HG03457 (cell line): Measurements from ENCODE around the gene SETBP1.
"Not testable (repeated sequence)": the region's sequence is repeated elsewhere in the genome, so short reads cannot be mapped to it uniquely, and the experiment has no call there.

Experiments
- ATAC-seq: cut with Tn5 transposase; IDR thresholded peaks from one replicate; pipeline ENCODE4 v1.9.1; 2021; ENCODE audit warnings: moderate number of reproducible peaks; ENCODE audit not compliant: unreplicated experiment

SETBP1 gene

DNA sequence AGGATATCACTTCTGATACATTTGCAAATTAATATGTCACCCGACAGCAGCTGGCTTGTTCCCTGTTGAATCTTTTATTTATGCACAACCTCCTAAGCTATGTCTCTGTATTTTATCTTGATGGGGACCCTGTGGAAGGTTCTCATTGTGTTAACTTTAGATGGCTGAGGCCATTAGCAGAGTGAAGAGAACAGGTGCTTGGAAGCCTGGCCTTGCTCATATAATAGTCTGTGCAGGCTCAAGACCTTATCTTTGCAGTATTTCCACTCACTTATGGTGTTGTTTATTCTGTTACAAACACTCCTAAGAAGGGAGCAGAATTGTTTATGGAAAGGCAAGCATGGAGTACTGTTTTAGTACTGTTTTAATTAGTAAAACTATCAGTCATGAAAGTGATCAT is 107.6 kb downstream of the SETBP1 start:
- no peak for ATAC-seq

DNA sequence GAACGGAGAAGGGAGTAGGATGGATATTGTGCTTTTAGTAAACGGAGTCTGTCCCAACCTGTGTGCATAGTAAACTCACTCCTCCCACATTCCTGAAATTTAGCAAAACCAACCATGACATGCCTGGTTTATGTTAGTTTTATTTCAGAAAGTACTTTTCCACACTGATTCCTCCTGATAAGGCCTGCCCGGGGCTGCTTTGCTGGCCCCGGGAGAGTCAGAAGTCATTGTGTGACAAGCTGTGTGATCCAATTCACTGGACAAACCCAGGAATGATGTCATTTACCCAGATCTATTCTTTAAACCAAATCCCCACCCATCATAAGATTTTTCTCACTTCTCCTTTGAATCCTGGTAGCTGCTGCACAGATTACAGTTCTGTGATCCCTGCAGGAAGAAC is 109.0 kb downstream of the SETBP1 start:
- no peak for ATAC-seq

DNA sequence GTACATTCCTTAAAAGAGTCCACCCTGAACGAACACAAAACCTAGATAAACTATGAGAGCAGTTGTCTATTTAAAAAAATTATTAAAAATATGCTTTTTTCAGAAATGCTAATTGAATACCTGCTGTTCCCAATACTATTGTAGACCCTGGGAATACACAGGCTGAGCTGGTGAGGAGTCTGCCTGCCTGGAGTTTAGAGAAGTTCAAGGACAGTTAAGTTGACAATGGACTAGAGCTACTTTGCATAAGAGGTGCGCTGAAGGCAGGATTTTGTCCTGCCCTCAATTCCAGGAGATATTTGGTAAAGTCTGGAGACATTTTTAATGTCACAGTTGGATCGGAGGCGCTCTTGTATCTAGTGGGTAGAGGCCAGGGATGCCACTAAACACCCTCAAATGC is 110.2 kb downstream of the SETBP1 start:
- ATAC-seq, result no peak

DNA sequence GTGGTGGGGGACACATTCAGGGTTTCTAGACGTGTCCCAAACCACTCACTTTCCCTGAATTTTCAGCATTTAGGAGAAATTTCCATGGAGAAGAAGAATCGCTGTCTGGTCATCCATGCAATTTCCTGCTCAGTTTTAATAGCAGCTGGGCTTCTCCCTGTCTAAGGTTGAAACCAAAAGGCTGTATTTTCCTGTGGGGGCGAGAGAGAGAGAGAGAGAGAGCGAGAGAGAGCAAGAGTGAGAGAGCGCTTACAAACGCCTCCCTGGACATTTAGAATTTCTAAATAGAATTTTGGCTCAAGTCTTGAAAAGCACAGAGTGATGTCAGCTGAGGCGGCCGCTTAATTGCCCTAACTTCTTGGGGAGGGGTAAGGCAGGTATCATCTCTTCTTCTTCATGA is 110.8 kb downstream of the SETBP1 start:
- no peak for ATAC-seq

DNA sequence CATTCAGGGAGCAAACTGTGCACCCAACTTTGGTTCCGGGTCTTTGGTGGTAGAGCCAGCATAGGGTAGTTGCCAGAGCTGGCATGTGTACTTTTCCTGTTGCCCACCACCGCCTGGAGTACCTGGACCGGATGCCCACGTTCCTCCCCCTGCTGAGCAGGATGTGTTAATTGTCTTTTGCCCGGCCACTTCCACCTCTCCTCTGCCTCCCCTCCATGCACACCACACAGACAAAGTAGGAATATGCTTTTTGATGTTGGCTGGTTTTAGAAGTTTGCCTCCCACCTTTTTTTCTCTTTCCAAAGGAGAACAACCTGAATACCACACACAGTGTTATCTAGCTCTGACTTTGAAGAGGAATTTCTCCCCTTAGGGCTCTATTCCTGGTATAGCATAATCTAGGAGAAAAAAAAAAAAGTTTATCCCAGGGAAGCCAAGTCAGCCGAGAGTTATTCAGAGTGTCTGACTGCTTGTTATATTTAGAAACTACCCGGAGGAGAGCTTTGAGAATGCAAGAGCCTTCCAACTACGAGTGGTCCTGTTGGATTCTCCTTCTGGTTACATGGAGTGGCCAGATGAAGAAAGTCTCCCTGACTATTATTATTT is 111.9 kb downstream of the SETBP1 start:
- ATAC-seq, result no peak

DNA sequence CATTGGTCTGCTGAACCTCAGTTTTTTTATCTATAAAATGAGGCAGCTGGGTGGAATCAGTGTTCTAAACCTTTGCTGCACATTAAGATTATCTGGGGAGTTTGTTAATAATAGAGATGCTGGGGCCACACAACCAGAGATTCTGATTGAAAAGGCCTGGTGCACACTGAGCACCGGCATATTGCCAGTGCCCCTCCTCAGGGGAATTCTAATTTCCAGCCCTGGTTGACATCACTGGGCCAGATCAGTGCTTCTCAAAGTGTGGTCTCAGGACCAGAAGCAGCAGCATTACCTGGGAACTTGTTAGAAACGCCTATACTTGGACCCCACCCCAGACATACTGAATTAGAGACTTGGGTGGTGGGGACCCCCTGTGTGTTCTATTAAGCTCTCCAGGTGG is 112.5 kb downstream of the SETBP1 start:
- no peak for ATAC-seq

DNA sequence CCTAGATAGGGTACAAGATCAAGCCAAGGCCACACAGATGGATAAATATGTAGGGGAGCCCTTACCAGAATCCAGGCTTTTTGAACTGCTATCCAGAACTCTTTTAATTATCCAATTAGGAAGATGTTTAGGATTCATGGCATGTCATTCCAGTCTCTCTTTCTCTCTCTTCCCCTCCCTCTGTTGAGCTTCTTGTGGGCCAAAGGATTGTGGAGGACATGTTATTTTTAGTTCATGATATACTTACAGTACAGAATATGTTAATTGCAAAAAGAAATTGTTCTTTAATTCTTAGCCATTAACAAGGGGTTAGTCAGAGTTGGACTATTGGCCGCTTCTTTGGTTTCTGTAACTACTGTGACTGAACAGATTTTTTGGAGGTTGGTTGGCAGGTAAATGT is 113.0 kb downstream of the SETBP1 start:
- ATAC-seq, result no peak

DNA sequence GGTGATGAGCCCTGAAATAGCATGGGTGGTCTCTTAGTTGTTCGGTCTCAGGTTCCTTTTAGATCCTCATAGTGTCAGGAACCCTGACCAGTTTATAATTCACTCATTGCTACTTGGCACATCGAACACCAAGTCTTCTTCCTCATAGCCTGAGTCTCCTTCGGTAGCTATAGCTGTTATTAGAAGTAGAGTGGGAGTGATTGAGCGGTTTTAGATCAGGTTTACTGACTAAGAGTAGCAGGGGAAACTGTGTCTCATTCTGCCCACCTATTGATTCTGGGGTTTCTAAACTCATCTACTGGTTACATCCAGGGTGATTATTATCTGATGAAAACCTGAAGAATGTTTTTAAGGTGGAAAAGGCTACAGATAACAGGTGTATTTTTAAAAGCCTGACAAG is 114.6 kb downstream of the SETBP1 start:
- no peak for ATAC-seq

DNA sequence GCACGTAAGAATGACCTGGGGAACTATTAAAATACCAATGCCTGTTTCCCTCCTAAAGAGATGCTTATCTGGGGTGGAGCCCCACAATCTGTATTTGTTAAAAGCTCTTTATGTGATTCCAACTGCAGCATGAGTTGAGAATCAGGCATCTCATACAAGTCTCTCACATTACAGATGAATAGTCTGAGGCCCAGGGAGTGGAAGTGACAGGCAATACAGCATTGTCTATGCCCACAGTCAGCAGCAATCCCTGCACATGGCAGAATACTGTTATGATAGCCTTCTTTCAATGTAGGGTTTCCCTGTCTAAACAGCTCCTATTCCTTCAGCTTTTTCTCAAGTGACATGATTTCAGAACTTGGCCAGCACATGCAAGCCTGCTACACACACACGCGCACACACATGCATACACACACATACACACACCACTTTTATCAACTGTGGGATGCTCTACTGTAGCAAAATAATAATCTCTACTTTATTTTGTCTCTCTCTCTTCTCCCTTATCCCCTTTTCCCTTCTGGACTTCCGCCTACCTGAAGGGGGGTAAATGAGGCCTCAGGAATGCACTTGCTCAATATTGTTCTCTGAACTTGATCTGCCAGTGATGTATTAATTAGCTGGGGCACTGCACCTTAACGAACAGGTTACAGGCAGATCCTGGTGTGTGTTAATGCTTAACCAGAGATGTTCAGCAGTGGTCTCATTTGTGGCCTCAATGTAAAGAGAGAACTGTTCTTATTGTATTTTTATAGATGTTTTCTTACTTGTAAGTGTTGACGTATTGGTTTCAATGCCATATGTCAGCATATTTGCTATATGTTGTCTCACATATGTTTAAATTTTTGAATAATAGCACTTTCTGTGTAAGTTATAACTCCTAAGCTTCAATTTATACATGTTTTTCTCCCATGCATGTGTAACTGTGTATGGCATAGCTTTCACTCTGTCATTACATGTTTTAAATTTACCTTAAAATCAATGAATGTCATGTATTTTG is 116.0 kb downstream of the SETBP1 start:
- ATAC-seq, result no peak

DNA sequence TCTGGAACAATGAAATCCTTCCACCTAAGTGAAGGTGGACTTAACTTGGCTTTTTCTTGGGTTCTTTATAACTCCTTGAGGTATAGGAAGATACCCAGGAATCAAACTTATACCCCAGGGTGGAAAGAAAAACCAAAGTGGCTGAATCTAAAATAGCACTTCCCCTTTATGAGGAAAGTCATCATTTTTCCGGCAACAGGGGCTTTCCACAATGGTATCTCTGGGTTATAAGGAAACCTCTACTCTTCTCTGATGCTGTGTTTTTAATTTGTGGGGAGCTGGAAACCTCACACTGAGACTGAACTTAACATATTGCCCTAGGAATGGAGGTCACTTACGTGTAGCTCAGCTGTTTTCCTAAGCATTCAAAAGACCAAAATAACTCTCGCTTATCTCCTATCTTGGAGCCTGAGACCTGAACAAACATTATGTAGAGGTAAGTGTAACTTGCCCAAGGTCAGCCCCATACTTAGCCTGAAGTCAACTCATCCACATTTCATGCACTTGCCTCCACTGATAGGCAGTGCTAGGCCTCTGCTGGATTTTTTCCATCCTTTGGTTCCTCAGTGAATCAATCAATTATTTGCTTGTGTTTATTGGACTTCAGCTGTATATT is 117.9 kb downstream of the SETBP1 start:
- ATAC-seq, result no peak

DNA sequence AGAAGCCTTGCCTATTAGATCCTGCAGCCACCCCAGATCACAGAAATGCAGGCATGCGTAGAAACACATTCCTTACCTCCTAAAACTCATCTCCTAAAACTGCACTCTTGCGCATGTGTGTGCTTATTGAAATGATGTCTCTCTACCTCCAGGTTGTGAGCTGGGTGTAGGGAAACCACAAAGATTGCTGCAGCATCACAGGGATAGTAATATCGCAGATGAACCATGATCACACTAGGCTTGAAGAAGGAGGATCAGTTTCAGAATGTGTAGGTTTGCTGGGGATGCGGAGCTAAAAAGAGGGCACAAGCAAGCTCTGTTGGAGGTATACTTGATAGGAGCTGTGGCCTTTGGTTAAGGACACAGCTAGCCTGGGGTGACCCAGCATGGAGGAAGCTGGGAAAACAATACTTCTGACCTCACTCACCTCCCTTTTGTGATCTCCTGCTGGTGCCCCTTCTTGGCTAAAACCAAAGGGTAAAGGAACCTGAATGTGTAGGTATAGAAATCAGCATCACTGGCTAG is 118.8 kb downstream of the SETBP1 start:
- peak; percentile 26 for ATAC-seq

DNA sequence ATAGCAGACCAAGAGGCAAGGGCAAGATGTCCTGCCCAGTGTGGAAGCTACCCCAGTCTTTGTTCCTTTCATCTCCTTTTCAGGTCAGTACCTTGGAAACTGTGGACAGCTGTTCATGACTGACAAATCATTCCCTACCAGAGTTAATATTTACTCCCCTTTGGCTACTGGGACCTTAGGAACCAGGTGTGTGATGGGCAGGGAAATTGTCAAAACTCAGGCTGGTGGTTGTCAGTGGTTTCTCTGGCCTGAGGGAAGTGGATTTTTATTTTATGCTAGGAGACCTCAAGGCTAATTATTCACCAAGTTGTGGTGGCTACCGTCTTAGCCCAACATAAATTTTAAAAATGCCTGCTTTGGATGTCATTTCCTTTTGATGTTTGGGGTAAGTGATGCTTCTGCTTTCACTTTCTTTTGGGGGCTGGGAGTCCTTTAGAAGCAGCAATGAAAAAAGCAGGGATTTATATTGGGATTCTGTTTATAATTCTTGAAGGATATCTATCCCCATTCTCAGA is 119.3 kb downstream of the SETBP1 start:
- ATAC-seq, result peak; percentile 83

DNA sequence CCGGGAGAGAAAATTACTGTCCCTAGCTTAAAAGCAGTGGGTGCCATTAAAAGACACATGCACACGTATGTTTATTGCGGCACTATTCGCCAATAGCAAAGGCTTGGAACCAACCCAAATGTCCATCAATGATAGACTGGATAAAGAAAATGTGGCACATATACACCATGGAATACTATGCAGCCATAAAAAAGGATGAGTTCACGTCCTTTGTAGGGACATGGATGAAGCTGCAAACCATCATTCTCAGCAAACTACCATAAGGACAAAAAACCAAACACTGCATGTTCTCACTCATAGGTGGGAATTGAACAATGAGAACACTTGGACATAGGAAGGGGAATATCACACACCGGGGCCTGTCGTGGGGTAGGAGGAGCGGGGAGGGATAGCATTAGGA is 120.1 kb downstream of the SETBP1 start:
- not testable (repeated sequence) for ATAC-seq

DNA sequence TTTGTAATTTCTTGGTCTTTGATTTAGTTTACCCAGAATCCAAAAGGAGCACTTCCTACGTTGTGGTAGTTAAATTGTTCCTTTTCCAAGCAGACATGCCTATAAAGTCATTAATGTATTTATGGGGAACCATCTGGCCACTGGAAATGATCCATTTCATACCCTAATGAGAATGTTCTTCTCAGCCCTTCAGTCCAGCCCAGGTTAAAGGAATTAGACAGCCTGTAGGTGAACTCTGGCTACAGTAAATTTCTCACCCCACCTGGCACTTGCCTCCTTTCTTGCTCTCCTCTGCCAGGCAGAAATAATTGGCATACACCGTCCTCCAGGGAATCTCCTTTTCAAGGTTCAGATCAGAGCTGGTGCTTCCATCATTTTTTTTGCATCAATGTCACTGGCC is 121.1 kb downstream of the SETBP1 start:
- ATAC-seq, result no peak

DNA sequence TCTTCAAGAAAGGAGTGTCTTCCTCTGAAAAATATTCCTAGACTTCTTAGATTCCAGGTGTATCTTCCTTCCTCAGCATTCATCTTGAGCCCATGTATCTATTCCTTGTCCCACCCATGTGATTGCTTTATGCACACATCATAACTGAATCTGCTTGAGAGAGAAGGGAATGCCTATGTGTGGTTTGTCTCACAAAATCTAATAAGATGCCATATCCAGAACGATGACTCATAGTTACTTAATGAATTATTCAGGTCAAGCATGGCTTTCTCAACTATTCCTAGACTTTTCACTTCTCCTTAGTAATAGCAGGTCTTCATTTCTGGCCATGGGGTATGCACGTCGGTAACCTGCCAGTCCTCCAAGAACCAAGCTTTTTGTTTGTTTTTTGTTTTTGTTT is 121.8 kb downstream of the SETBP1 start:
- no peak for ATAC-seq

DNA sequence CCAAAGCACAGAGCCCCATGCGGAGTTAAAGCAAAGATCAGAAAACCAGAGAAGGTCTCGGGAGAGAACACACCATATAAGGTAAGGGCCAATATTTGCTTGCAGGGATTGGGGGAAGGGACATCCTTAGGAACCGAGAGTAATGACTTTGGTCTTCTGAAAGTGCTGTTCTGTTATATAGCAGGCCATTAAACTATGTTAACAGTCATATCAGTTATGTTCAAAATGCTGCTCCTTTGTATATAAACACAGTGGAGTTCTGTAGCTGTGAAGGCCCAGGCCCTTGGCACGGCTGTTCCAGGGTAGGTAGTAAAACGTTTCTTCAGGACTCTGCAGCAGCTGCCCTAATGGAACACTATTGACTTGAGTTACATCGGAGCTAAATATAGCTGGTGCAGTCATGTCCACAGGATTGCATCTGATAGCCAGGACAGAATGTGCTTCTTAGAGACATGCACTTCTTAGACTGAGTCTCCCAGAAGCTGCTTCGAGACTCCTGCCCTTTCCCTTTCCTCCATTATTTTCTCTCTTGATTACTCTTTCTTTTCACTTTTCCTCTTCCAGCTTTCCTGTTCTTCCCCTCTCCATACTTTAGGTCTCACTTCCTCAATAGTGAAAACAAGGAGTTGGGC is 122.4 kb downstream of the SETBP1 start:
- ATAC-seq, result no peak

DNA sequence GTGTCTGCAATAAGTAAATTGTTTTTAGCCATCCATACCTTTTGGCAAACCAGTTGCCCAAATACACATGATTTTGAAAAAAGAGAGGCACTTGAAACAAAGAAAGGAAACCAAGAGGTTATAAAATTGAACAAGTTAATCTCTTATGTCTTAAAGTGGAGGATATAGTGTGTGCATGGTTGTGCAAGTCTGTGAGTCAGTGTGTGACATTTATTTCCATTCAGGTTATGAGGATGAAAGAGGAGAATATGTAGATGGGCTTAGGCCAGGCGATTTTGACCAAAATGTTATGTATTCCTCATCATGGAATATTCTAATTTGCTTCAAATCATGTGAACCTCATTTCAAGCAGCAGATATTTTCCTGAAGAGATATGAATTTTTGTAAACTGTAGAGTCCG is 123.3 kb downstream of the SETBP1 start:
- ATAC-seq, result no peak

DNA sequence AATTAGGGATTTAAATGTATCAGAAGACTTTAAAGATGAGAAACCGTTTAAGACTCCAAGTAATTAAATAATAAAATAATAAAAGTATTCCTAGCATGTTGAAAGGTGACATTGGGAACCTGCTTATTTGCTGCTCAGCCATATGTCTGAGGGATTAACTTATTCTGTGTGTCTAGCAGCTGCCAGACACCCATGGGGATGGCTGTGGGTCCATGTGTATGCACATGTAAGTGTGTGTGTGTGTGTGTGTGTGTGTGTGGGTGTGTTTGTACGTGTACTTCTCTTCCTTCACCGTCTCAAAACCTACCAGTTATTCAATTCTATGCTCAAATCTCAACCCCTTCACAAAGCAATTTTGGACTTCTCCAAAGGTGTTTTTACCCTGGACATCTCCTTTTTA is 124.5 kb downstream of the SETBP1 start:
- no peak for ATAC-seq

DNA sequence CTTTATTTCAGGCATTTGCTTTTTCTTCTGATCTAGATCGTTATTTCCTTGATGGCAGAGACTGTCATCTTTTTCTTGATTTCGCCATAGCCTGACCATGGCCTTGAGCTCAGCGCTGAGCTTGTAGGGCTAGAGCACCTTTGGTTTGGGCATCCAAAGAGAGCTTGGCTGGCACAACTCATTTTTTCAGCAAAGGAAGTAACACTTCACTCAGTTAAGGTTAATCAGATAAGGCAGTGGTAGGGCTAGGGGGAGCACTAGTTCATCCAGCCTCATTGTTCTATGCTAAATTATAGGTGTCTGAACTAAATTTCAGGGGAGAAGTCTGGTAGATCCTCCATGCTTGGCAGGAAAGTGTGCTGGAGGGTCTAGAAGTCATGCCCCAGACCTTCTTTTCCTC is 125.0 kb downstream of the SETBP1 start:
- ATAC-seq, result no peak

DNA sequence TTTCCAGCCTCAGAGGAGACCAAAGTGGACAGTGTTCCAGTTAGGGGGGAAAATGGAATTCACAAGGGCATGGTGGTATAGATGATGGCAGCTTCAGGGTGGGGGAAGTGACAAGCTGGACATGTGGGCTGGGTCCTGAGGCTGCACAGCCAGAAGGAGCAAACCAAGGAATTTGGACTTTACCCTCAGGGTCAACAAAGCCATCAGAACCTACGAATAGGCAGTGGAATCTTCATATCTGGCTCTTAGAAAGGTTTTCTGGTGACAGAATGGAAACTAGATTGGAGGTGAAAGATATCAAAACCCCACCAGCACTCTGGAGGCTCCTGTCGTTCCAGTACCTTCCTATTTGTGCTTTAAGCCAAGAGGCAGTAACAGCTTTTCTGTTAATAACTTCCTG is 127.1 kb downstream of the SETBP1 start:
- no peak for ATAC-seq

DNA sequence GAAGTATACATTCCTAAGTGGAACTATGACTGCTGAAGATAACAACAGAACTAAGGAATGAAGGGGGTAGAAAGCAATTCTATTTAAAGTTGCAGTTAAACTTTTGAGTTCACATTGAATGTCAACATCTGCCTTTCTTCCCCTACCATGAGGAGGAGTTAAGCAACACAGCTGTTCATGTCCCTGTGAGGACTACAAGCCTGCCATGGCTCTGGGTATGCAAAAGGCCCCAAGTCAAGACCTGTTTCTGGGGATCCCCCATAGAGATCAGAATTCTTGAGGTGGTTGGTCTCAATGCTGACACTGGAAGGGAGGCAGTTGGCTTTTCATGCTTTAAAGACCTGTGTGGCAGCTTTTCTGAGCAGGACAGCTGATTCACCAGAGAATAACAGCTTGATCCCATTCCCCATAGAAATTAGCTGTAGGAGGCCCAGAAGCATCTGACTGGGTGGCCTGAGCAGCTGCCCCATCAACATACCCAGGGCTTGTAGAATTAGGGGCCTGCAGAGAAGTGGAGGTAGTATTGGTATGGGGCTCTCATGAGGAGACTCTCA is 131.0 kb downstream of the SETBP1 start:
- ATAC-seq, result no peak
